ENCODE data around the gene RP2.

Gene RP2

GRCh38 chrX:46819136-46819535 is 17.7 kb upstream of the RP2 start:
- TF ChIP-seq RAD21 (IDR thresholded peaks at IDR 0.05; ENCODE audit: low read depth) (no peak), REST (IDR thresholded peaks at IDR 0.05; ENCODE audit: low read depth) (no peak), TEAD4 (IDR thresholded peaks at IDR 0.05) (no peak), EGR1 (IDR thresholded peaks at IDR 0.05) (no peak), CREB1 (IDR thresholded peaks at IDR 0.05; ENCODE audit: low read depth) (no peak), ZBTB7A (IDR thresholded peaks at IDR 0.05; ENCODE audit: low read depth) (no peak), TAF1 (IDR thresholded peaks at IDR 0.05; ENCODE audit: low read depth) (no peak), EP300 (IDR thresholded peaks at IDR 0.05; ENCODE audit: borderline replicate concordance) (no peak), YY1 (IDR thresholded peaks at IDR 0.05; ENCODE audit: low read depth) (no peak)

- TF ChIP-seq NFIC (IDR thresholded peaks at IDR 0.05): no peak
- TF ChIP-seq RAD21 (IDR thresholded peaks at IDR 0.05; ENCODE audit: low read depth): no peak
Measured at GRCh38 chrX:46820391-46821100, 16.3 kb upstream of the RP2 start.

- TF ChIP-seq EGR1 (IDR thresholded peaks at IDR 0.05) (no peak), TAF1 (IDR thresholded peaks at IDR 0.05; ENCODE audit: low read depth) (no peak), TEAD4 (IDR thresholded peaks at IDR 0.05) (no peak), EP300 (IDR thresholded peaks at IDR 0.05; ENCODE audit: borderline replicate concordance) (no peak), MAX (IDR thresholded peaks at IDR 0.05) (no peak), TCF12 (IDR thresholded peaks at IDR 0.05; ENCODE audit: low read depth) (no peak), YY1 (IDR thresholded peaks at IDR 0.05; ENCODE audit: low read depth) (no peak), RAD21 (IDR thresholded peaks at IDR 0.05; ENCODE audit: low read depth) (no peak), CREB1 (IDR thresholded peaks at IDR 0.05; ENCODE audit: low read depth) (no peak), CEBPB (IDR thresholded peaks at IDR 0.05) (no peak), NFIC (IDR thresholded peaks at IDR 0.05) (no peak), USF1 (IDR thresholded peaks at IDR 0.05) (no peak), FOXM1 (IDR thresholded peaks at IDR 0.05; ENCODE audit: borderline replicate concordance, low read depth) (no peak), ZBTB7A (IDR thresholded peaks at IDR 0.05; ENCODE audit: low read depth) (no peak), REST (IDR thresholded peaks at IDR 0.05; ENCODE audit: low read depth) (no peak)
Measured at GRCh38 chrX:46823481-46823880, 13.4 kb upstream of the RP2 start.

- TF ChIP-seq REST (IDR thresholded peaks at IDR 0.05; ENCODE audit: low read depth): no peak
- TF ChIP-seq CREB1 (IDR thresholded peaks at IDR 0.05; ENCODE audit: low read depth): no peak
- no peak for TF ChIP-seq ZBTB7A (IDR thresholded peaks at IDR 0.05; ENCODE audit: low read depth)
- TF ChIP-seq EP300 (IDR thresholded peaks at IDR 0.05; ENCODE audit: borderline replicate concordance): no peak
- no peak for TF ChIP-seq YY1 (IDR thresholded peaks at IDR 0.05; ENCODE audit: low read depth)
- no peak for TF ChIP-seq TAF1 (IDR thresholded peaks at IDR 0.05; ENCODE audit: low read depth)
- TF ChIP-seq MAX (IDR thresholded peaks at IDR 0.05): no peak
- TF ChIP-seq TEAD4 (IDR thresholded peaks at IDR 0.05): no peak
- no peak for TF ChIP-seq TCF12 (IDR thresholded peaks at IDR 0.05; ENCODE audit: low read depth)
- TF ChIP-seq CEBPB (IDR thresholded peaks at IDR 0.05): no peak
- TF ChIP-seq NFIC (IDR thresholded peaks at IDR 0.05): no peak
- TF ChIP-seq FOXM1 (IDR thresholded peaks at IDR 0.05; ENCODE audit: borderline replicate concordance, low read depth): no peak
- no peak for TF ChIP-seq RAD21 (IDR thresholded peaks at IDR 0.05; ENCODE audit: low read depth)
- TF ChIP-seq USF1 (IDR thresholded peaks at IDR 0.05): no peak
- TF ChIP-seq EGR1 (IDR thresholded peaks at IDR 0.05): no peak
Measured at GRCh38 chrX:46831765-46832327, 5.0 kb upstream of the RP2 start.
